NT2/D1 (cell line): ENCODE results near the gene DHX9.

ENCODE experiments used
- YY1 ChIP-seq: IDR thresholded peaks from 2 replicates; pipeline ENCODE4 v1.6.1; 2011; ENCODE audit not compliant: insufficient read length, insufficient read depth
- ZNF274 ChIP-seq: IDR thresholded peaks from 2 replicates; pipeline ENCODE4 v1.6.1; 2011; ENCODE audit warnings: mild to moderate bottlenecking, low read depth, low read length

DNA sequence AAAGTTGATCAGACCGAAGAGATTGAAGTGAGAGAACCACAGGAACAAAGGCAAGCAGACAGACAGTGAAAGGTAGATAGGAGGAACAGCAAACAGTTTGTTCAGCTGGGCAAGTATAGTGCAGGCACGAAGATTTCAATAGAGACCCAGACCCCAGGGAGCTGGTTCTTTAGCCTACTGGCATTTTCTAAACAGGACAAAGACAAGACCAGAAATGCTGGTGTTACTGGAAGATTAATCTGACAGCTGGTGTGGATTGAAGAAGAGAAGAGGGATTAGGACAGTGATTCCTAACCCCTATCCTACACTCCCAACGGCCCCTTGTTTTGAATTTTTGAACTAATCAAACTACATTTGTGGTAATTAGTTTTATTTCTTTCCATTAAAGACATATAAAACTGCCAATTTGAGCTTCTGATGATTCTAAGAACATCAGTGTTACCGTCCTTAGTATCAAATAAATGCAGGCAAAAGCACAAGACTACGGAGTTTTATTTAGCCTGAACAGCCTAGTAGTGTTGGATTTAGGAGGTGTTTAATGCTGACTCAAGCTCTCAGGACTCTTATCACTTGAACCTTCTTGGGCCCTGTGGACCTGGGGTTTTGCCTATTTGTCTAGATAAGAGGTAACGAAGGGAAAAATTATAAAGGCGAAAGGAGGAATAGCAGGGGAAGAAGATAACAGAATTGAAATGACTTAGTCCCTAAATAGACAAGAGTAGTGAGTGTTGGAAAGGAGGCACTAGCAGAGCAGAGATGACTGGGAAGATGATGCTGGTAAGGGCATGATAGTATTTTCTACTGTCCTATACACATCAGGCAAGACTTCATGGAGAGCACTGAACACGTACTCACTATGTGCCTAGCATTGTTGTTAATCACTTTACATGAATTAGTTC is 47.6 kb upstream of the DHX9 start:
- TF ChIP-seq ZNF274 = no peak
- TF ChIP-seq YY1 = no peak
